ENCODE results near the gene PLXNA2.

The PLXNA2 gene

GRCh38 chr1:208090388-208091301 lies 153.5 kb downstream of the PLXNA2 start:
- DNase-seq (ENCODE audit: low read depth in 2 of 2): no peak

GRCh38 chr1:208089761-208090370 lies 154.3 kb downstream of the PLXNA2 start:
- no peak for DNase-seq (ENCODE audit: low read depth in 2 of 2)

DNA sequence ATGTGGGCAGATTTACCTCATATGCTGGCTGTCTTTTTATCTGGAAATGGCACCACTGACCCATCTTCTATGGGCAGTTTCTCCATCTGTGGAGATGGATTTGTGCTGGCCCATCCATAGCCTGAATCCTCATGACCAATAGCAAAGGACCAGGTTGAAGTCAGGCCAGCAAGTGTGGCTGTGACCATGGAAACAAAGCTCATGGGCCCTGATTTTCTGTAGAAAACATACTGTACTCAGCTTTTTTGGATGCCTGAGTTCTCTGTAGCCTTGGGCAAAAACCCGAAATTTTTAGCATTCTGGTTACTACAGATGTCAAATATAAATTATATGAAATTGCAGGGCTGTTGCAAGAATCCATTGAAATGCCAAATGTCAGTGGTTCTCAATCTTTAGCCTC lies 155.0 kb downstream of the PLXNA2 start:
- no peak for DNase-seq (ENCODE audit: low read depth in 2 of 2)

- DNase-seq (ENCODE audit: low read depth in 2 of 2): no peak
Observed at GRCh38 chr1:208088319-208088718, 155.9 kb downstream of the PLXNA2 start.

- no peak for DNase-seq (ENCODE audit: low read depth in 2 of 2)
Observed at GRCh38 chr1:208085655-208086515, 158.3 kb downstream of the PLXNA2 start.

- DNase-seq (ENCODE audit: low read depth in 2 of 2): no peak
Observed at GRCh38 chr1:208084764-208085163, 159.4 kb downstream of the PLXNA2 start.

DNA sequence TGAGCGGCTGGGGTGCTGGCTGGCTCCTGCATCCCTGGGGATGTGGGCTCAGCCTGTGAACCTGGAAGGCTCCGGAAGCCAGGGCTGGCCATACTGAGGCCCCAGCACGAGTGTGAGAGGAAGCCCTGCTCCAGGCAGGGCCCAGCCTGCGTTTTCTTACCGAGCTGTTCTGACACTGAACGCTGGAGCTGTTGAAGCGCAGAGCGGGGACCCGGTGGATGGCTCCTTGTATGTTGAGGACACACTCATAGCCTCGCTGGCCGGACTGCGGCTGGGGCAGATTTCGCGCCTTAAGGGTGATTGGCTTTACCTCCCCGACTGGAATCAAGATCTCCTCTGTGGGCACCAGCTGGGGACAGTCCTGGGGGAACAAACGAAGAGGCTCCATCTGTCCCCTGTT lies 160.0 kb downstream of the PLXNA2 start:
- DNase-seq (ENCODE audit: low read depth in 2 of 2): no peak

DNA sequence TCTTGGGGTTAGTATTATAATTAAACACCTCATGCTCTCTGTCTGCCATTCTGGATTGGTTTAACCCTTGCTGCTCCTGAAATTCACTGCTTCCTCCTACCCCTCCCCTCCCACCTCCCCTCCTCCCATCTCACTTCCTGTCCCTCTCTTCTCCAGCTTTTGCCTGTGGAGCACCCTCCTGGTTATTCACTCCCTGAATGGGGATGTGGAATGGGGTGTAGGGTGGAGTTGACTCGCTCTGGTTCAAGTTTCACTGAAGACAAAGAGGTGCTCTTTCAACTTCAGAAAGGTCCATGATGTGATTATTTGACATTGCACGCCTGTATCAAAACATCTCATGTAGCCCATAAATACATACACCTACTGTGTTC lies 160.5 kb downstream of the PLXNA2 start:
- DNase-seq (ENCODE audit: low read depth in 2 of 2): no peak

- no peak for DNase-seq (ENCODE audit: low read depth in 2 of 2)
Observed at GRCh38 chr1:208083016-208083714, 161.0 kb downstream of the PLXNA2 start.

GRCh38 chr1:208081972-208082371 lies 162.2 kb downstream of the PLXNA2 start:
- DNase-seq (ENCODE audit: low read depth in 2 of 2): no peak

- DNase-seq (ENCODE audit: low read depth in 2 of 2): no peak
Observed at GRCh38 chr1:208080396-208081286, 163.5 kb downstream of the PLXNA2 start.

- DNase-seq (ENCODE audit: low read depth in 2 of 2): no peak
Observed at GRCh38 chr1:208079161-208079560, 165.0 kb downstream of the PLXNA2 start.

DNA sequence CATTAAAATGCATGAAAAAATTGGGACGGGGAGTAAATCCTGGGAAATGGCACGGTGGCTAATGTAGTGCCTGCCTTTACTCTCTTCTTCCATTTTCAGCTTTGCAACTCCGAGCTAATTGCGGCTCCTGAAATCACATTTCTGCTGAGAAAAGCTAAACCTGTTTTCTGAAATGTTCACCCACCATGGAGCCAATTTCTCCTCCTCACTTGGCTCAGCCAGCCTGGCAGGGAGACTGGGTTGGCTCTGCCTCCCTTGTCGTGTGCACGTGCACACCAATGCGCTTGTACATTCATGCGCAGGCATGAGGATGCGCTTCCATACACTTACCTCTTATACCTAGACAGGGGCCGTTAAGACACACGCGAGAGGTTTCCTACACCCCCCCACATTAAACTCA lies 165.4 kb downstream of the PLXNA2 start:
- no peak for DNase-seq (ENCODE audit: low read depth in 2 of 2)

DNA sequence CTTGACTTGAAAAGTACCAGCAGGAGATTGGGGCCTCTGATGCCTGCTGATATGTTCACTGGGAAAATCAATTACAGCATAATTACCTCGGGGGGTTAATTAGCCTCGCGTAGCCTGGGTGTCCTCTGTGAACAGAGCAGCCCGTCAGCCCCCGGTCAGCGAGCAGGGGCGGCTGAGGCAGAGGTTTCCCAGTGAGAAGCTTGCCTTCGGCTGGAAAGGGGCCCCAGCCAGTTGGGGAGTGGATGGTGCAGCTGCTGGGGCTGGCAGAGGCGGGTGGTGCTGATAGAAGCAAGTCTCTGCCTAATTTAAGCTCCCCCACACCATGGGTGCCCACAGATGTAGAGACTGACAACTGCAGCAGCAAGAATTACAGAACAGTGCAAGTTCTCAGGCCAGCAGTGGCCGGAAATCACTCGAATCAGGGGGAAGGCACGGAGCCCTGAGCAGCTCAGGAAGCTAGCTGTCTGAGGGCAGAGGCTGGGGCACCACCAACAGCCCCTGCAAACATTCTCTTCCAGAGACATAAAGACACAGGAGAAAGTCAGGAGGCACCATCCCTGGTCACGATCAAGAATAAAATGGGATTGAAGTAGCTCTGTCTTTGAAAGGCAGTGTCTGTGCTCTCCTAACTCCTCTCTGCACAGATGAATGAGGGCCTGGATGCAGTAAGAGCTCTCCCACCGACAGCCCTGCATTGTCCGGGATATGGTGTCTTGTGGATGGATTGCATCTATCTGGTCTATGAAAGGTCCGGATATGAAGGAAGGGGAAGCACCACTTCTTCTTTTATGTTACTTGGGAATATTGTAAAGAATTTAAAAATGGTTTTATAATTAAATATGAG lies 166.7 kb downstream of the PLXNA2 start:
- no peak for DNase-seq (ENCODE audit: low read depth in 2 of 2)

DNA sequence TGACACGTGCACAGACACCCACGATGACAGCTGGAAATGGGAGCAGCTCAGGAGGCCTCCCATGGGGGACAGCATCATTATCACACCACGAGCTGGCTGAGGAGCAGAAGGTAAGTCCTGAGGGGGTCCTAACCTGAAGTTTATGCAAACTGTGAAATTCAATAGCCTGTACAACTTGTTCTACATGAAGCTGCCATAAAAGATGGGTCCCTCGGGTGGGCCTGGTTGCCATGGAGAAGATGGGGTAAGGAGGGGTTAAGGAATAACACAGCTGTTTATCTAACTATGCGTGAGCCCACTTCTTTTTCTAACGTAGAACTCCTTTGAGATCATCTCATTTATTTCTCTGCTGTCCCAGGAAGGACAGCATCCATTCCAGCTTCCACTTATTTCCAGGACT lies 169.8 kb downstream of the PLXNA2 start:
- no peak for DNase-seq (ENCODE audit: low read depth in 2 of 2)

DNA sequence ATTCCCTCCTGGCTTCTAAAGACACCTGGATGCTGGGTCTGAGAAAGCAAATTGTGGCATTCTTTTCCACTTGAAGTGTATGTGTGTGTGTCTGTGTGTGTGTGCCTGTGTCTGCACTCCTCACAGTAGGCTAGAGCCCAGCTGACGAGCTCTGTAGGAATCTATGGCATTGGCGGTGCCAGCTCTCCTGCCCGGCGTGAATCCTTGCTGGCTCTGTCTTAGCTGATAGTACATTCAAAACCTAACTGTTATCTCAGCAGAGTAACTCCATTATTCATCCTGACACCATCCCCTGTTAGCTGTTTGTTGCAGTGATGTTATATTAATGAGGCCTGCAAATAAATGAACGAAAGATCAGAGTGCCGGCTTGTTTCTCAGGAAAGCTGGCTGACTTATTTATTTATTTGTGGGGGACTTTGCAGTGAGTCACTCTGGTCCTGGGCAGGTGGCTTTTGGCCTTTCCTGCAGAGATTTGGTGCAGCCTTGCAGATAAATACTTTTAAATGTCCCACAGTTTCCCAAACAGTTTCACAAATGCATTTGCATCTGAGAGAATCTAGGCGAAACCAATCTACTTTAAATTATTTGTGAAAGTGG lies 172.7 kb downstream of the PLXNA2 start:
- DNase-seq (ENCODE audit: low read depth in 2 of 2): no peak

GRCh38 chr1:208069908-208070307 lies 174.3 kb downstream of the PLXNA2 start:
- DNase-seq (ENCODE audit: low read depth in 2 of 2): no peak

- no peak for DNase-seq (ENCODE audit: low read depth in 2 of 2)
Observed at GRCh38 chr1:208069317-208069716, 174.9 kb downstream of the PLXNA2 start.

GRCh38 chr1:208068908-208069307 lies 175.3 kb downstream of the PLXNA2 start:
- DNase-seq (ENCODE audit: low read depth in 2 of 2): no peak
